GM12891 (cell line): ENCODE measurements around the gene EPHA10.
"Not testable (repeated sequence)": the region's sequence is repeated elsewhere in the genome, so short reads cannot be mapped to it uniquely, and the experiment has no call there.

Experiments
- POLR2A ChIP-seq: IDR thresholded peaks from 2 replicates; pipeline ENCODE4 v1.6.1; 2011; ENCODE audit warnings: low read depth, low read length, control low read depth
- TAF1 ChIP-seq: IDR thresholded peaks from 2 replicates; pipeline ENCODE4 v1.6.1; 2011; ENCODE audit warnings: low read depth, low read length, control low read depth

DNA sequence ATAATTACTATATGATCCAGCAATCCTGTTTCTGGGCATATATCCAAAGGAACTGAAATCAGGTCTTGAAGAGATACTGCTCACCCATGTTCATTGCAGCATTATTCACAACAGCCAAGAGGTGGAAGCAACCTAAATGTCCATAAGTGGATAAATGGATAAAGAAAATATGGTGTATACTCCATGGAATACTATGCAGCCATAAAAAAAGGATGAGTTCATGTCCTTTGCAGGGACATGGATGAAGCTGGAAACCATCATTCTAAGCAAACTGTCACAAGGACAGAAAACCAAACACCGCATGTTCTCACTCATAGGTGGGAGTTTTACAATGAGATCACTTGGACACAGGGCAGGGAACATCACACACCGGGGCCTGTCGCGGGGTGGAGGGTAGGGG, 26.3 kb downstream of the EPHA10 start:
- TF ChIP-seq TAF1, POLR2A: not testable (repeated sequence)
